A549 treated with ZK216348 at 1 μM for 4 hours (cell line): ENCODE measurements around the gene HBB. TPM values are rescaled to one million over a fixed set of nuclear protein-coding genes. Genes with fewer than 3 reads are reported as not detected.

Experiments used
- total RNA-seq: library from RNA; stranded (reverse); fragments of 200-300 nt; extraction: Qiagen RNA extraction; gene quantifications from 5 replicates; pipeline ENCODE4 v1.2.3, GENCODE V29; 2022; ENCODE audit warnings: low read depth

HBB gene
- not detected in 5 replicates for total RNA-seq

DNA sequence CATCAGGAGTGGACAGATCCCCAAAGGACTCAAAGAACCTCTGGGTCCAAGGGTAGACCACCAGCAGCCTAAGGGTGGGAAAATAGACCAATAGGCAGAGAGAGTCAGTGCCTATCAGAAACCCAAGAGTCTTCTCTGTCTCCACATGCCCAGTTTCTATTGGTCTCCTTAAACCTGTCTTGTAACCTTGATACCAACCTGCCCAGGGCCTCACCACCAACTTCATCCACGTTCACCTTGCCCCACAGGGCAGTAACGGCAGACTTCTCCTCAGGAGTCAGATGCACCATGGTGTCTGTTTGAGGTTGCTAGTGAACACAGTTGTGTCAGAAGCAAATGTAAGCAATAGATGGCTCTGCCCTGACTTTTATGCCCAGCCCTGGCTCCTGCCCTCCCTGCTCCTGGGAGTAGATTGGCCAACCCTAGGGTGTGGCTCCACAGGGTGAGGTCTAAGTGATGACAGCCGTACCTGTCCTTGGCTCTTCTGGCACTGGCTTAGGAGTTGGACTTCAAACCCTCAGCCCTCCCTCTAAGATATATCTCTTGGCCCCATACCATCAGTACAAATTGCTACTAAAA lies at the start of gene HBB:
TSS of gene HBB (minus strand) at position 340 of the 579 bp plus-strand sequence. CDS start at position 290, 50 bp downstream.

GRCh38 chr11:5269715-5270147 lies 42.9 kb upstream of the HBB start, which contains the start of gene HBE1:
HBE1 (minus strand) TSS chr11:5269945; CDS start chr11:5269890, 55 bp downstream.

GRCh38 chr11:5254646-5255413 lies 28.0 kb upstream of the HBB start, which contains the start of gene HBG2:
HBG2 (minus strand) TSS chr11:5254781; CDS start chr11:5254728, 53 bp downstream.

GRCh38 chr11:5249807-5250396 lies 23.0 kb upstream of the HBB start, which contains the start of gene HBG1:
HBG1 (minus strand) TSS chr11:5249857; CDS start chr11:5249804, 53 bp downstream.

GRCh38 chr11:5234381-5234834 lies 7.5 kb upstream of the HBB start, which contains the start of gene HBD:
HBD (minus strand) TSS chr11:5234483; CDS start chr11:5234433, 50 bp downstream.

DNA sequence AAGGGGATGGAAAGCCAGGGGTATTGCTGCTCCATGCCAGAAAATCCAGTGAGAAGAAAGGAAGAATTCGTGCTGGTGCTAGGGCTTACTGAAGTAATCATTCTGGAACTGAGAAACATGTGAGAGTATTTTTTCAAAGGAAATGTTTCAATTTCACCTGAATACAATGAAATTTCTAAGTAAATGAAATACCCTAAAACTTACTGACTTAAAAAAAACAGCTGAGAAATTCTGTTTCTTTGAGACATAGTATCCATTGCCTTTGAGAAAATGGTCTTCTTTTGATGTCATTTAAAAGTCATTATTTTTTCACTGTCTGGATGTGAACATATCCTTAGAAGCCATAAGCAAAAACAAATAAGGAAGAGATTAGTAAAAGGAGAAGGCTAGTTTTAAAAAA lies 26.3 kb downstream of the HBB start, which contains the start of gene OR51V1:
TSS of gene OR51V1 (minus strand) at position 101 of the 400 bp plus-strand sequence. CDS start at position 101, 0 bp downstream.

Other genes starting within 250 kb of the HBB start
- not detected in 5 replicates for gene OR51L1, start 232.2 kb downstream of the HBB start, total RNA-seq
- not detected in 5 replicates for gene OR52J3, start 180.5 kb downstream of the HBB start, total RNA-seq
- not detected in 5 replicates for gene OR52E2, start 167.4 kb downstream of the HBB start, total RNA-seq
- not detected in 5 replicates for gene OR52E1, start 157.5 kb downstream of the HBB start, total RNA-seq
- gene OR52A5, start 88.7 kb downstream of the HBB start, total RNA-seq: not detected in 5 replicates
- gene OR52A1, start 72.3 kb downstream of the HBB start, total RNA-seq: not detected in 5 replicates
- not detected in 5 replicates for gene OR51V1, start 26.4 kb downstream of the HBB start, total RNA-seq
- gene HBD, start 7.4 kb upstream of the HBB start, total RNA-seq: not detected in 5 replicates
- gene HBG1, start 22.8 kb upstream of the HBB start, total RNA-seq: not detected in 5 replicates
- gene HBG2, start 27.7 kb upstream of the HBB start, total RNA-seq: not detected in 5 replicates
- 0.53 TPM in 1 of 5 replicates, not detected in the others for gene HBE1, start 42.9 kb upstream of the HBB start, total RNA-seq
- gene OR51B4, start 74.9 kb upstream of the HBB start, total RNA-seq: not detected in 5 replicates
- gene OR51B2, start 97.2 kb upstream of the HBB start, total RNA-seq: not detected in 5 replicates
- 0.47 TPM in 1 of 5 replicates, not detected in the others for gene OR51B5, start 116.5 kb upstream of the HBB start, total RNA-seq
- not detected in 5 replicates for gene OR51B6, start 124.4 kb upstream of the HBB start, total RNA-seq
- gene OR51M1, start 156.7 kb upstream of the HBB start, total RNA-seq: not detected in 5 replicates
- gene OR51Q1, start 195.0 kb upstream of the HBB start, total RNA-seq: not detected in 5 replicates
- not detected in 5 replicates for gene OR51I1, start 214.4 kb upstream of the HBB start, total RNA-seq
- gene OR51I2, start 222.3 kb upstream of the HBB start, total RNA-seq: not detected in 5 replicates